ENCODE results near the gene EMP3. TPM values are rescaled to one million over a fixed set of nuclear protein-coding genes. Genes with fewer than 3 reads are reported as not detected.
A peak's percentile ranks its signal among the peaks of the same experiment; 100 is the strongest.

The EMP3 gene
- total and polyA plus RNA-seq, 2 of the 13 experiments (the other 11 are each of a cell fraction or from before 2014, with no cell fraction given), result 2.2 to 7.8 TPM

GRCh38 chr19:48319647-48320541 is 5.5 kb upstream of the EMP3 start (continued):
- TF ChIP-seq DDIT3 (CRISPR knock-in tag; IDR thresholded peaks at IDR 0.05), result no peak
- TF ChIP-seq HOXA3 (CRISPR knock-in tag; IDR thresholded peaks at IDR 0.05), result peak; percentile 44; the same call in 1 of the 2 replicates
- TF ChIP-seq ZBTB26 (CRISPR knock-in tag; IDR thresholded peaks at IDR 0.05; ENCODE audit: borderline replicate concordance), result peak; percentile 51; the same call in 1 of the 2 replicates
- no peak for TF ChIP-seq ZMAT5 (CRISPR knock-in tag; IDR thresholded peaks at IDR 0.05; ENCODE audit: borderline replicate concordance, low read depth)
- no peak for TF ChIP-seq ZNF746 (CRISPR knock-in tag; IDR thresholded peaks at IDR 0.05)
- TF ChIP-seq ZBTB7A (CRISPR knock-in tag; IDR thresholded peaks at IDR 0.05), result no peak
- TF ChIP-seq THAP9 (CRISPR knock-in tag; IDR thresholded peaks at IDR 0.05; ENCODE audit: borderline replicate concordance), result 0 out of 2 replicates have a peak, but pooled peaks have one; percentile 29
- TF ChIP-seq PRPF4 (IDR thresholded peaks at IDR 0.05; ENCODE audit: low read depth, low read length, poor library complexity, severe bottlenecking), result no peak
- no peak for TF ChIP-seq ZNF207 (IDR thresholded peaks at IDR 0.05; ENCODE audit: borderline replicate concordance)
- 0 out of 2 replicates have a peak, but pooled peaks have one; percentile 27 for TF ChIP-seq ZSCAN25 (CRISPR knock-in tag; IDR thresholded peaks at IDR 0.05)
- TF ChIP-seq HNF1B (CRISPR knock-in tag; IDR thresholded peaks at IDR 0.05), result no peak
- TF ChIP-seq KLF15 (CRISPR knock-in tag; IDR thresholded peaks at IDR 0.05; ENCODE audit: borderline replicate concordance), result no peak
- no peak for TF ChIP-seq ZNF816 (CRISPR knock-in tag; IDR thresholded peaks at IDR 0.05; ENCODE audit: borderline replicate concordance)
- TF ChIP-seq ZFP90 (CRISPR knock-in tag; IDR thresholded peaks at IDR 0.05; ENCODE audit: borderline replicate concordance), result 0 out of 2 replicates have a peak, but pooled peaks have one; percentile 54
- TF ChIP-seq ZBTB34 (CRISPR knock-in tag; IDR thresholded peaks at IDR 0.05), result no peak
- no peak for TF ChIP-seq ZBTB25 (CRISPR knock-in tag; IDR thresholded peaks at IDR 0.05)
